ENCODE results near the gene HTRA1. TPM values are rescaled to one million over a fixed set of nuclear protein-coding genes. Genes with fewer than 3 reads are reported as not detected.

HTRA1 gene
- total and polyA plus RNA-seq, 9 donors, result 54.2 to 325 (median 116) TPM

- no peaks in the 10 kb centered on the region for H3K27me3 ChIP-seq (ENCODE audit: control insufficient read depth, insufficient read depth, low read length)
- no peak overlapping the region for H3K4me3 ChIP-seq (ENCODE audit: low read length)
- no peaks in the 10 kb centered on the region for H3K9me3 ChIP-seq (replicated peaks; ENCODE audit: control insufficient read depth, low read depth, low read length)
- no peaks in the 10 kb centered on the region for H3K36me3 ChIP-seq (ENCODE audit: control insufficient read depth, insufficient read depth, low read length)
- peaks cover 40% of the 10 kb centered on the region for H3K4me1 ChIP-seq (ENCODE audit: control insufficient read depth, insufficient read depth, low read length)
- DNase-seq, result no peak
- WGBS (ENCODE audit: insufficient coverage), result 73% methylated on average over 2 of the region's 5 CpGs
- H3K27ac ChIP-seq (ENCODE audit: low read length), result no peak overlapping the region
These were observed 38.8 kb downstream of the HTRA1 start for GRCh38 chr10:122500194-122500593.

GRCh38 chr10:122500726-122501125, 39.4 kb downstream of the HTRA1 start:
- WGBS (ENCODE audit: insufficient coverage), result 86% methylated on average over 4 of the region's 6 CpGs
- DNase-seq, result no peak
- Histone ChIP-seq H3K27me3 (ENCODE audit: control insufficient read depth, insufficient read depth, low read length) (no peaks in the 10 kb centered on the region), H3K4me3 (ENCODE audit: low read length) (no peak overlapping the region), H3K27ac (ENCODE audit: low read length) (no peak overlapping the region), H3K9me3 (replicated peaks; ENCODE audit: control insufficient read depth, low read depth, low read length) (no peaks in the 10 kb centered on the region), H3K36me3 (ENCODE audit: control insufficient read depth, insufficient read depth, low read length) (no peaks in the 10 kb centered on the region), H3K4me1 (ENCODE audit: control insufficient read depth, insufficient read depth, low read length) (peaks cover 43% of the 10 kb centered on the region)

GRCh38 chr10:122503012-122503411, 41.7 kb downstream of the HTRA1 start:
- Histone ChIP-seq H3K9me3 (replicated peaks; ENCODE audit: control insufficient read depth, low read depth, low read length) (no peaks in the 10 kb centered on the region), H3K4me1 (ENCODE audit: control insufficient read depth, insufficient read depth, low read length) (peaks cover 62% of the 10 kb centered on the region), H3K4me3 (ENCODE audit: low read length) (no peak overlapping the region), H3K27me3 (ENCODE audit: control insufficient read depth, insufficient read depth, low read length) (no peaks in the 10 kb centered on the region), H3K27ac (ENCODE audit: low read length) (no peak overlapping the region), H3K36me3 (ENCODE audit: control insufficient read depth, insufficient read depth, low read length) (no peaks in the 10 kb centered on the region)
- DNase-seq, result no peak
- WGBS (ENCODE audit: insufficient coverage), result 70% methylated on average over 10 of the region's 13 CpGs

GRCh38 chr10:122503886-122504609, 42.7 kb downstream of the HTRA1 start:
- no peak overlapping the region for H3K4me3 ChIP-seq (ENCODE audit: low read length)
- no peaks in the 10 kb centered on the region for H3K36me3 ChIP-seq (ENCODE audit: control insufficient read depth, insufficient read depth, low read length)
- peak; percentile 78 for DNase-seq
- H3K27ac ChIP-seq (ENCODE audit: low read length), result peak overlapping the region; percentile 31
- WGBS (ENCODE audit: insufficient coverage), result 62% methylated on average over 11 of the region's 17 CpGs
- H3K9me3 ChIP-seq (replicated peaks; ENCODE audit: control insufficient read depth, low read depth, low read length), result no peaks in the 10 kb centered on the region
- no peaks in the 10 kb centered on the region for H3K27me3 ChIP-seq (ENCODE audit: control insufficient read depth, insufficient read depth, low read length)
- H3K4me1 ChIP-seq (ENCODE audit: control insufficient read depth, insufficient read depth, low read length), result peaks cover 61% of the 10 kb centered on the region

- WGBS (ENCODE audit: insufficient coverage), result 18% methylated on average over 4 of the region's 6 CpGs
- Histone ChIP-seq H3K36me3 (ENCODE audit: control insufficient read depth, insufficient read depth, low read length) (peaks cover 5% of the 10 kb centered on the region), H3K9me3 (replicated peaks; ENCODE audit: control insufficient read depth, low read depth, low read length) (no peaks in the 10 kb centered on the region), H3K27me3 (ENCODE audit: control insufficient read depth, insufficient read depth, low read length) (no peaks in the 10 kb centered on the region), H3K27ac (ENCODE audit: low read length) (peak overlapping the region; percentile 51), H3K4me1 (ENCODE audit: control insufficient read depth, insufficient read depth, low read length) (peaks cover 56% of the 10 kb centered on the region), H3K4me3 (ENCODE audit: low read length) (no peak overlapping the region)
- peak; percentile 96 for DNase-seq
These were observed 43.2 kb downstream of the HTRA1 start for GRCh38 chr10:122504610-122504950.

- Histone ChIP-seq H3K27ac (ENCODE audit: low read length) (peak overlapping the region; percentile 51), H3K4me3 (ENCODE audit: low read length) (no peak overlapping the region), H3K36me3 (ENCODE audit: control insufficient read depth, insufficient read depth, low read length) (peaks cover 8% of the 10 kb centered on the region), H3K9me3 (replicated peaks; ENCODE audit: control insufficient read depth, low read depth, low read length) (no peaks in the 10 kb centered on the region), H3K27me3 (ENCODE audit: control insufficient read depth, insufficient read depth, low read length) (no peaks in the 10 kb centered on the region), H3K4me1 (ENCODE audit: control insufficient read depth, insufficient read depth, low read length) (peaks cover 53% of the 10 kb centered on the region)
- DNase-seq, result no peak
- 94% methylated on average over 3 of the region's 5 CpGs for WGBS (ENCODE audit: insufficient coverage)
These were observed 43.7 kb downstream of the HTRA1 start for GRCh38 chr10:122505011-122505410.

GRCh38 chr10:122505885-122506645, 44.7 kb downstream of the HTRA1 start:
- 70% methylated on average over 9 of the region's 15 CpGs for WGBS (ENCODE audit: insufficient coverage)
- Histone ChIP-seq H3K4me1 (ENCODE audit: control insufficient read depth, insufficient read depth, low read length) (peaks cover 48% of the 10 kb centered on the region), H3K4me3 (ENCODE audit: low read length) (no peak overlapping the region), H3K27me3 (ENCODE audit: control insufficient read depth, insufficient read depth, low read length) (no peaks in the 10 kb centered on the region), H3K9me3 (replicated peaks; ENCODE audit: control insufficient read depth, low read depth, low read length) (no peaks in the 10 kb centered on the region), H3K27ac (ENCODE audit: low read length) (no peak overlapping the region), H3K36me3 (ENCODE audit: control insufficient read depth, insufficient read depth, low read length) (peaks cover 8% of the 10 kb centered on the region)
- DNase-seq, result peak; percentile 72

- Histone ChIP-seq H3K9me3 (replicated peaks; ENCODE audit: control insufficient read depth, low read depth, low read length) (no peaks in the 10 kb centered on the region), H3K4me1 (ENCODE audit: control insufficient read depth, insufficient read depth, low read length) (peaks cover 48% of the 10 kb centered on the region), H3K27ac (ENCODE audit: low read length) (no peak overlapping the region), H3K4me3 (ENCODE audit: low read length) (no peak overlapping the region), H3K27me3 (ENCODE audit: control insufficient read depth, insufficient read depth, low read length) (no peaks in the 10 kb centered on the region), H3K36me3 (ENCODE audit: control insufficient read depth, insufficient read depth, low read length) (peaks cover 12% of the 10 kb centered on the region)
- DNase-seq, result peak; percentile 76
- 15% methylated on average over 2 of the region's 3 CpGs for WGBS (ENCODE audit: insufficient coverage)
These were observed 46.3 kb downstream of the HTRA1 start for GRCh38 chr10:122507616-122508015.

- no peak for DNase-seq
- no peaks in the 10 kb centered on the region for H3K27me3 ChIP-seq (ENCODE audit: control insufficient read depth, insufficient read depth, low read length)
- H3K36me3 ChIP-seq (ENCODE audit: control insufficient read depth, insufficient read depth, low read length), result peaks cover 12% of the 10 kb centered on the region
- no peaks in the 10 kb centered on the region for H3K9me3 ChIP-seq (replicated peaks; ENCODE audit: control insufficient read depth, low read depth, low read length)
- 60% methylated on average over 3 of the region's 5 CpGs for WGBS (ENCODE audit: insufficient coverage)
- no peak overlapping the region for H3K27ac ChIP-seq (ENCODE audit: low read length)
- peaks cover 48% of the 10 kb centered on the region for H3K4me1 ChIP-seq (ENCODE audit: control insufficient read depth, insufficient read depth, low read length)
- no peak overlapping the region for H3K4me3 ChIP-seq (ENCODE audit: low read length)
These were observed 46.7 kb downstream of the HTRA1 start for GRCh38 chr10:122508021-122508420.

- no peaks in the 10 kb centered on the region for H3K9me3 ChIP-seq (replicated peaks; ENCODE audit: control insufficient read depth, low read depth, low read length)
- DNase-seq, result no peak
- peaks cover 15% of the 10 kb centered on the region for H3K36me3 ChIP-seq (ENCODE audit: control insufficient read depth, insufficient read depth, low read length)
- H3K27me3 ChIP-seq (ENCODE audit: control insufficient read depth, insufficient read depth, low read length), result no peaks in the 10 kb centered on the region
- 62% methylated on average over 9 of the region's 11 CpGs for WGBS (ENCODE audit: insufficient coverage)
- peaks cover 40% of the 10 kb centered on the region for H3K4me1 ChIP-seq (ENCODE audit: control insufficient read depth, insufficient read depth, low read length)
- H3K27ac ChIP-seq (ENCODE audit: low read length), result no peak overlapping the region
- no peak overlapping the region for H3K4me3 ChIP-seq (ENCODE audit: low read length)
These were observed 48.0 kb downstream of the HTRA1 start for GRCh38 chr10:122509323-122509722.
